ENCODE results near the gene AUTS2. TPM values are rescaled to one million over a fixed set of nuclear protein-coding genes. Genes with fewer than 3 reads are reported as not detected.

Gene AUTS2
- total RNA-seq, 1 donor from 2014 or later: 125 TPM

DNA sequence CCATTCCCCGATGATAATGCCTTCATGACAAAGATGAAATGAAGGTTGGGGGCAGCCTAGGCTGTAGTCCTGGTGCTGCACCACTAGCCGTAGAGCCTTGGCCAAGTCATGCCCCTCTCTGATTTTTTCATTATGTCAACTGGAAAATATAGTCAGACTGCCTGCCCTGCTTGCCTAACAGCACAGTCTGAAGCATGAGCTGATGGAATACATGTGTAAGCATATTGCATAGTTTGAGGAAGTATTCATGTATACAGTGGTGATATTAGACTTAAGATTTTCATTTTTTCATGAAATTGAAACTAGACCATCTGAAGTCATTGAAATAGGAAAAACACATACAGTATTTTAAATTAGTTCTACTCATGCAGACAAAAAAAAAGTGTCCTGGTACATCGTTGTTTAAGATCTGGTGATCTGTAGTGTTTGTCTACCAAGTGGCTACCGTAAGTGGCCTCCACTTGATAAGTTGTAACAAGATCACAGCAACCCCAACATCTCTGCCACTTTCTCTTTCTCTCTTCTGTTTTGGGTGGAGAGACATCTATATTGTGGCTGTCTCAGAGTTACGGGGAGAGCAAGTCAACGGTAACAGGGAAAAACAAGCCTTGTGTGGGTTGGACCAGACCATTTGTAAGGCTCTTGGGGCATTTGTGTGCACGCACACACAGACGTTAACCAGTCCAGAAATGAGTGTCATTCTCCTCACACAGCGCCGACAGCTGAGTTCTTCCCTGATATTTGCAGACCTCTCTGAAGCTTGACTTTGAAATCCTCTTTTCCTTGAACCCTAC lies 817.1 kb downstream of the AUTS2 start:
- TF ChIP-seq, protein P1, sequence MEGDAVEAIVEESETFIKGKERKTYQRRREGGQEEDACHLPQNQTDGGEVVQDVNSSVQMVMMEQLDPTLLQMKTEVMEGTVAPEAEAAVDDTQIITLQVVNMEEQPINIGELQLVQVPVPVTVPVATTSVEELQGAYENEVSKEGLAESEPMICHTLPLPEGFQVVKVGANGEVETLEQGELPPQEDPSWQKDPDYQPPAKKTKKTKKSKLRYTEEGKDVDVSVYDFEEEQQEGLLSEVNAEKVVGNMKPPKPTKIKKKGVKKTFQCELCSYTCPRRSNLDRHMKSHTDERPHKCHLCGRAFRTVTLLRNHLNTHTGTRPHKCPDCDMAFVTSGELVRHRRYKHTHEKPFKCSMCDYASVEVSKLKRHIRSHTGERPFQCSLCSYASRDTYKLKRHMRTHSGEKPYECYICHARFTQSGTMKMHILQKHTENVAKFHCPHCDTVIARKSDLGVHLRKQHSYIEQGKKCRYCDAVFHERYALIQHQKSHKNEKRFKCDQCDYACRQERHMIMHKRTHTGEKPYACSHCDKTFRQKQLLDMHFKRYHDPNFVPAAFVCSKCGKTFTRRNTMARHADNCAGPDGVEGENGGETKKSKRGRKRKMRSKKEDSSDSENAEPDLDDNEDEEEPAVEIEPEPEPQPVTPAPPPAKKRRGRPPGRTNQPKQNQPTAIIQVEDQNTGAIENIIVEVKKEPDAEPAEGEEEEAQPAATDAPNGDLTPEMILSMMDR (IDR thresholded peaks at IDR 0.05; ENCODE audit: unreplicated experiment): no peak
- Mint-ChIP-seq H3K4me3 (ENCODE audit: low read depth) (no peak overlapping the region), H3K27ac (no peak overlapping the region), H3K9me3 (ENCODE audit: low read depth) (no peaks in the 10 kb centered on the region), H3K36me3 (ENCODE audit: insufficient read depth) (peaks cover 1% of the 10 kb centered on the region), H3K27me3 (no peaks in the 10 kb centered on the region), H3K4me1 (ENCODE audit: low read depth) (peaks cover 3% of the 10 kb centered on the region)
- no peak for DNase-seq (ENCODE audit: low spot score, unreplicated experiment)

DNA sequence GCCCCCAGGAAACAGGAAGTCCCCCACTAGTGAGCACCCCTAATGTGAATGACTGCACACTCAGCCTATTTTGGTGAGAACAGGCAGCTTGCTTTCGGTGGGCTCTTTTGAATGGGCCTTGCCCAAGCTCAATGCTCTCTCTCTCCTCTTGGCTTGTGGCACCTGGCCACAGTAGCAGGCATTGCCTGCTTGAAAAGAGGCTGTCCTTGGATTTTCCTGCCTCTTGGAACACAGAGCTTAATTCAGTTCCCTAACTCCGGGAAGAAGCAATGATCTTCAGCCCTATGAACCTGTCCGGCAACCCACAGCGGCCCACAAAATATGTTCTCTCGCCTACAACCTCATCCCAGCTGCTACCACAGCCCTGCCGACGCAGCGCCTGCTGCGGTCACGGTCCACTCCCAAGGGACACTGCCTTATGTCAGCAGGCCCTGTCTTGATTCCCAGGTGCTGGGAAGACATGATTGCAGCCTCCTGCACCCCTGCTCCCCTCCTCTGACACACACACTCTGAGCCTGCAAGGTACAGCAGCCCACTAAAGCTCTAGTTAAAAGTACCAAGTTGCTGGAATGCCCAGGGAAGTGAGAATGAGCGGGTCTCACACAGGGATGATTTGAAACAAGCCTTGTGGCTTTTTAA lies 818.2 kb downstream of the AUTS2 start:
- Mint-ChIP-seq H3K27me3 (no peaks in the 10 kb centered on the region), H3K4me1 (ENCODE audit: low read depth) (no peaks in the 10 kb centered on the region), H3K27ac (no peak overlapping the region), H3K4me3 (ENCODE audit: low read depth) (no peak overlapping the region), H3K36me3 (ENCODE audit: insufficient read depth) (no peaks in the 10 kb centered on the region), H3K9me3 (ENCODE audit: low read depth) (no peaks in the 10 kb centered on the region)
- TF ChIP-seq, protein P1 (IDR thresholded peaks at IDR 0.05; ENCODE audit: unreplicated experiment): no peak
- DNase-seq (ENCODE audit: low spot score, unreplicated experiment): no peak

DNA sequence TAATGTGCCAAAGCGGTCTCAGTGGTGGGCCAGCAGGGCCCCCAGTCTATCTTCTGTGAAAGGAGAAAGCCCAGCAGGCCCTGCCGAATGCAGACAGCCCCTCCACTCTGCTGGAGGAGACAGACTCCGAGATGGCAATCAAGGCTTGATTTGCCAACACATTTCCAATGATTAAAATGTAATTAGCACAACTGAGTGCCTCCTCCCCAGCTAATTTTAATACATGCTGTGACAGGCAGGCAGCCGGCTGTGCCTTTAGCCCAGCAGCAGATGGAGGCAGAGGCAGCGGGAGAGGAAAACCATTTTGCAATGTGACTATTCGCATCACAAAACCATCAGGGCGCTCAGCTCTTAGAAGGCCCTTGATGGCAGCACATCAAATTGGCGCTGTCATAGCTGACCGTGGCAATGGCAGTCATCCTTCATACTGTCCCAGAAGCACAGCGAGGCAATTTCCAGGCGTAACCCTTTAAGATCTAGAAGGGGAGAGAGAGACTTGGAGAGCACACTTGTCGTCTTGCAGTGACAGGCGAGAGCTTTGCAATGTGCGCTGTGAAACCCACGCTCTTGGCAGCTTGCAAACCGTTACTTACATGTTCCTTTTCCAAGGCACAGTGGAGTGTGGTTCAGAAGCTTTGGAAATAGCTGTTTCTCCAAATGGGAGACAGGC lies 818.8 kb downstream of the AUTS2 start:
- Mint-ChIP-seq H3K27ac (no peak overlapping the region), H3K9me3 (ENCODE audit: low read depth) (no peaks in the 10 kb centered on the region), H3K4me1 (ENCODE audit: low read depth) (no peaks in the 10 kb centered on the region), H3K27me3 (no peaks in the 10 kb centered on the region), H3K36me3 (ENCODE audit: insufficient read depth) (no peaks in the 10 kb centered on the region), H3K4me3 (ENCODE audit: low read depth) (no peak overlapping the region)
- TF ChIP-seq, protein P1 (IDR thresholded peaks at IDR 0.05; ENCODE audit: unreplicated experiment): no peak
- DNase-seq (ENCODE audit: low spot score, unreplicated experiment): no peak

DNA sequence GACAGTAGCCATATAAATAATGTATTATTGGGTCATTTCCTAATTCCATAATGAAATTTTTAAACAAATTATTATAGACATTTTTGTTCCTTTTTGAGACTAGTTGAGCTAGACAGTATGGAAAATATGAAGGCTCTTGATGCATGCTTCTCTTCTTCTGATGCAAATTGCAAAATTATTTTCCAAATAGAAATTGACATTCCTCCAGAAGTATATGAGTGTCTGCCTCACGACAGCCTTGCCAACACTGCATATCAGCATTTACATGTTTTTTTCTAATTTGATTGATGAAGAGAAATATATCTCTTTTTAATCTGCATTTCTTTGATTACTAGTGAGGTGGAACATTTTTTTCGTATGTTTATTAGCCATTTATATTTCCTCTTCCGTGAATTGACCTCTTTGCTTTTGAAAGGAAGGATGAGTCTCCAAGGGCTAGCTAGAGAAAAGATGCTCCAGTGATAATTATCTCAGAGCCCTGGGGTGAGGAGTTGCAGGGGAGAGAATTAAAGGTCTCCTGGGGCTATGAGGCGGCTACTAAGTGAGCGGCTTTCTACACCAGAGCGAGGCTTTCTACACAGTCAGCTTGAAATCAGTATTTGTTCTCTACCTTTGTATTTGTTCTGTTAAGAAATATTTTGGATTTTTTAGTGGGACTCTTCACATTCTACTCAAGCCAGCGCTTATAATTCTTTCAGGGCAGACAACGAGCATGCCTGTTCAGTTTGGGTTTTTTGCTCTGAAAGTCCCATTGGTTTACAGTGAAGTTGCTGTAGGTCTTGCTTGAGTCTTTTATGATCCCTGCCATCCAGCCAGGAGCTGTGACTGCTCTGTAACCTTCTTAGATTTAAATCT lies 821.5 kb downstream of the AUTS2 start:
- Mint-ChIP-seq H3K9me3 (ENCODE audit: low read depth) (no peaks in the 10 kb centered on the region), H3K4me1 (ENCODE audit: low read depth) (no peaks in the 10 kb centered on the region), H3K4me3 (ENCODE audit: low read depth) (no peak overlapping the region), H3K36me3 (ENCODE audit: insufficient read depth) (no peaks in the 10 kb centered on the region), H3K27me3 (no peaks in the 10 kb centered on the region), H3K27ac (no peak overlapping the region)
- TF ChIP-seq, protein P1 (IDR thresholded peaks at IDR 0.05; ENCODE audit: unreplicated experiment): no peak
- DNase-seq (ENCODE audit: low spot score, unreplicated experiment): no peak

DNA sequence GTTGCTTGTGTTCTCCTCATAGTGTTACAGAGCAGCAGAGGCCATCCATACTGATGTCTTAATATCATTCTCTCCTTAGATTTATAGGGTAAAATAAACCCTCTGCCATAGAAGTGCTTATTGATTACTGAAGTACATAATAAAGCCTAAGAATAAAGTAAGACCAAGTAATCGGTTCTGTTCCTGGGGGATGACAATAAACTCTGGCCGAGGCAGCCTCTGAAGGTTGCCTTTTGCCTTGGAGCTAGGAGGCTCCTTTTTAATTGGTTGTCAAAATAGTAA lies 822.0 kb downstream of the AUTS2 start:
- Mint-ChIP-seq H3K36me3 (ENCODE audit: insufficient read depth) (no peaks in the 10 kb centered on the region), H3K27ac (no peak overlapping the region), H3K4me1 (ENCODE audit: low read depth) (no peaks in the 10 kb centered on the region), H3K27me3 (no peaks in the 10 kb centered on the region), H3K4me3 (ENCODE audit: low read depth) (no peak overlapping the region), H3K9me3 (ENCODE audit: low read depth) (no peaks in the 10 kb centered on the region)
- TF ChIP-seq, protein P1 (IDR thresholded peaks at IDR 0.05; ENCODE audit: unreplicated experiment): no peak
- DNase-seq (ENCODE audit: low spot score, unreplicated experiment): no peak
